Kidney (tissue), 14 donors: Measurements from ENCODE around the gene DQX1. TPM values are rescaled to one million over a fixed set of nuclear protein-coding genes. Genes with fewer than 3 reads are reported as not detected.

Experiments used
- DNase-seq, 5 donors: peaks; one replicate each; pipeline ENCODE4 v3.0.0-alpha.2; 2013 to 2020
- FAIRE-seq: peaks from 2 replicates; lab custom pipeline; 2012; peaks lifted over from hg19 to GRCh38; lab: Jason Lieb, UNC
- H3K27ac ChIP-seq, 2 donors: one replicate each; pipeline ENCODE4 v1.7.0; 2013; ENCODE audit warnings: low read depth in 2 of 2, low read length in 2 of 2, inconsistent platforms in 1 of 2
- H3K27me3 ChIP-seq: one replicate; pipeline ENCODE4 v1.7.1; 2013; ENCODE audit warnings: low read length, inconsistent platforms; ENCODE audit not compliant: control insufficient read depth, insufficient read depth
- H3K36me3 ChIP-seq, 3 donors: one replicate each; pipeline versions ENCODE4 v1.7.0 to v1.7.1; 2013; ENCODE audit warnings: low read length in 3 of 3, control low read depth in 1 of 3, inconsistent platforms in 1 of 3; ENCODE audit not compliant: insufficient read depth in 3 of 3, control insufficient read depth in 2 of 3
- H3K4me1 ChIP-seq, 3 donors: one replicate each; pipeline versions ENCODE4 v1.7.0 to v1.7.1; 2013; ENCODE audit warnings: low read length in 3 of 3, inconsistent platforms in 1 of 3, low read depth in 1 of 3; ENCODE audit not compliant: control insufficient read depth in 2 of 3, insufficient read depth in 2 of 3
- H3K4me3 ChIP-seq, 3 donors: one replicate each; pipeline versions ENCODE4 v1.7.0 to v1.8.1; 2013; ENCODE audit warnings: low read length in 3 of 3, control low read depth in 1 of 3, inconsistent platforms in 1 of 3
- H3K9ac ChIP-seq, 3 donors: one replicate each; pipeline versions ENCODE4 v1.7.0 to v1.7.1; 2013; ENCODE audit warnings: low read length in 3 of 3, control low read depth in 1 of 3, inconsistent platforms in 1 of 3
- H3K9me3 ChIP-seq, 3 donors: one replicate each; pipeline versions ENCODE4 v1.7.0 to v1.7.1; 2013; ENCODE audit warnings: low read length in 3 of 3, control low read depth in 1 of 3, inconsistent platforms in 1 of 3; ENCODE audit not compliant: control insufficient read depth in 2 of 3, insufficient read depth in 1 of 3
- intact Hi-C: fragments of 100-400 bp; cut with DNase I; formaldehyde crosslinking; loops from one replicate; pipeline ENCODE4 v1.11.1; 2022
- polyA plus RNA-seq: library from polyadenylated mRNA; stranded (reverse); fragments of 350-450 nt; fragmentation: Illumina TruSeq; extraction: RNeasy Lipid Tissue Mini Kit (QIAGEN cat#74804); gene quantifications from one replicate; pipeline ENCODE4 v1.2.3, GENCODE V29; 2014; ENCODE audit warnings: low read depth, low replicate concordance; ENCODE audit not compliant: insufficient read depth
- total RNA-seq: library from RNA; stranded (reverse); fragmentation: NEBNext Ultra II Directional; extraction: Animal tissue kit (Norgen Biotek cat#: 25700); gene quantifications from one replicate; pipeline ENCODE4 v1.2.1, GENCODE V29; 2021
- TF ChIP-seq, protein P1 (sequence below): IDR thresholded peaks from 3 replicates; pipeline ENCODE4 v1.5.1; 2012; ENCODE audit warnings: mild to moderate bottlenecking, moderate library complexity, borderline replicate concordance; ENCODE audit not compliant: insufficient read depth; ENCODE audit errors: extremely low read depth
- donor health status: control.
- donor health status: control.
- donor health status: control.
- donor health status: control.
- donor health status: control.
- donor health status: DM: yes; HTN: yes; CAD: no.
- donor health status: Normal renal cell carcinoma (clear cell type).

DQX1 gene
- total and polyA plus RNA-seq, 2 donors from 2014 or later, result not detected

DNA sequence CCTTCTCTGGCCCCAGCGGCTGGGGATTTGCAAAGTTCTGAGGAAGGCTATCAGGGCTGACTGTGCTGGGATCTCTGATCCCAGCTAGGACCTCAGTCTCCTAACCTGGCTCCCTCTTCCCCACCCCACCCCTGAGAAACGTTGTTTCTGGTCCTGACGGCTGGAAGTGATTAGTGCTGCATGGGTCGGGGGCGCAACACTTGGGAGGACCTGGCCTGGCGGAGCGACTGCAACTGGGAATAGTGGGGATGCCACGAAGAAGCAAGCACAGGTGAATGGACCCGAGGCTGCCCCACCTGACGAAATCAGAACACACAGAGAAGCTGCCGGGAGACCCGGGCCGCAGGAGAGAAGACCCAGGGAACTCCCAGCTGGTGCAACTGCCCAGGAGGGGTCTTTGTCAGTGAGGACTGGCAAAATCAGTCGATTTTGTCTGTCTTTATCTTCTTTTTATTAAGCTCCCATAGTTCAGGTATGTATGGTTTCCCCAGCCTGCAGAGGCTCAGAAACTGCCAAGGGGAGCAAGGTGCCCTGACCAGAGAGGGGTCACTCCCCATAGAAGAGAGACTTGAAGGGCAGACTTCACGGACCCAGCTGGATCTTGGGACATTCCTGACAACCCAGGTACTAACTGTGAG, 26.0 kb downstream of the DQX1 start:
- TF ChIP-seq, protein P1, sequence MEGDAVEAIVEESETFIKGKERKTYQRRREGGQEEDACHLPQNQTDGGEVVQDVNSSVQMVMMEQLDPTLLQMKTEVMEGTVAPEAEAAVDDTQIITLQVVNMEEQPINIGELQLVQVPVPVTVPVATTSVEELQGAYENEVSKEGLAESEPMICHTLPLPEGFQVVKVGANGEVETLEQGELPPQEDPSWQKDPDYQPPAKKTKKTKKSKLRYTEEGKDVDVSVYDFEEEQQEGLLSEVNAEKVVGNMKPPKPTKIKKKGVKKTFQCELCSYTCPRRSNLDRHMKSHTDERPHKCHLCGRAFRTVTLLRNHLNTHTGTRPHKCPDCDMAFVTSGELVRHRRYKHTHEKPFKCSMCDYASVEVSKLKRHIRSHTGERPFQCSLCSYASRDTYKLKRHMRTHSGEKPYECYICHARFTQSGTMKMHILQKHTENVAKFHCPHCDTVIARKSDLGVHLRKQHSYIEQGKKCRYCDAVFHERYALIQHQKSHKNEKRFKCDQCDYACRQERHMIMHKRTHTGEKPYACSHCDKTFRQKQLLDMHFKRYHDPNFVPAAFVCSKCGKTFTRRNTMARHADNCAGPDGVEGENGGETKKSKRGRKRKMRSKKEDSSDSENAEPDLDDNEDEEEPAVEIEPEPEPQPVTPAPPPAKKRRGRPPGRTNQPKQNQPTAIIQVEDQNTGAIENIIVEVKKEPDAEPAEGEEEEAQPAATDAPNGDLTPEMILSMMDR, result no peak
- Histone ChIP-seq H3K4me3 (no peak overlapping the region), H3K4me1 (peaks cover 0 to 22% (median 10%) of the 10 kb centered on the region in 3 donors), H3K36me3 (peaks cover 0 to 6% (median 0%) of the 10 kb centered on the region in 3 donors), H3K27me3 (peaks cover 12% of the 10 kb centered on the region), H3K9ac (no peak overlapping the region), H3K27ac (no peak overlapping the region), H3K9me3 (no peaks in the 10 kb centered on the region)
- DNase-seq, result peak in 1 of 5 donors; percentile 60
- no peak for FAIRE-seq
- intact Hi-C loops, result no loop called here

DNA sequence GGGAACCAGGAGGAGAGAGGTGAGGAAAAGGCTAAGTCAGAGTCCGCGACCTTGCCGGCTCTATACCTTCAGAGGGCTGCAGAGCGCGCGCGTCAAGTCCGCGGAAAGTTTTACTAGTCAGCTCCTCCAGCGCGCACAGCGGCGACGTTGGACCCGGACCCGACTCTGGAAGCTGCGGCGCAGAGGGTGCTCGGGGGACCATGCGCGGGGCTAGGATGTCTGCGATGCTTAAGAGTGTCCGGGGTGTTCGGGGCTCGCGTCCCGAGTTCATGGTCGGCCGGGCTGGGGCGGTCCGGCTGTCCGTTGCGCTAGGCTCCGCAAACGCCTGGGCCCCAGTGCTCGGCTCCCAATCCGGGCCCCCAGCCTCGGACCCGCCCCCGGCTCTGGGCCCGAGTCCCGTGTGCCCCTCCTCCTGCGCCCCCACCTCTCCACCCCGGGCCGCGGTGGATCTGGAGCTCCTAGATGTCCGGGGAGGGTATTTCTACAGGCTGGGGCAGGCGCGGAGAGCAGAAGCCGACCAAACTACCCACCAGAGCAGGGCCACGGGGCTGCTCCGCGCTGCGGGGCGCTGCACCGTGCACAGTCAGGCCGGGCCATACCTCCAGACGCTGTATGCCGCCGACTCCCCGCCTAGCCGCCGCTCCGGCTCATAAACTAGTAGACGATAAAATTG, 26.6 kb downstream of the DQX1 start, which contains the start of gene LBX2:
LBX2 (minus strand) TSS at position 337 of the 673 bp plus-strand sequence; CDS start at position 271, 66 bp downstream.
- Histone ChIP-seq H3K27me3 (peaks cover 12% of the 10 kb centered on the region), H3K9me3 (no peaks in the 10 kb centered on the region), H3K4me3 (peak within 1 kb of the TSS; percentile 6 to 35 (median 23)), H3K27ac (no peak within 1 kb of the TSS), H3K9ac (no peak within 1 kb of the TSS), H3K4me1 (peaks cover 0 to 22% (median 10%) of the 10 kb centered on the region in 3 donors), H3K36me3 (no peaks in the 10 kb centered on the region)
- DNase-seq, result peak; percentile 78 to 83 (median 81)
- no peak for FAIRE-seq
- intact Hi-C loops, result no loop called here
- TF ChIP-seq, protein P1, result no peak

DNA sequence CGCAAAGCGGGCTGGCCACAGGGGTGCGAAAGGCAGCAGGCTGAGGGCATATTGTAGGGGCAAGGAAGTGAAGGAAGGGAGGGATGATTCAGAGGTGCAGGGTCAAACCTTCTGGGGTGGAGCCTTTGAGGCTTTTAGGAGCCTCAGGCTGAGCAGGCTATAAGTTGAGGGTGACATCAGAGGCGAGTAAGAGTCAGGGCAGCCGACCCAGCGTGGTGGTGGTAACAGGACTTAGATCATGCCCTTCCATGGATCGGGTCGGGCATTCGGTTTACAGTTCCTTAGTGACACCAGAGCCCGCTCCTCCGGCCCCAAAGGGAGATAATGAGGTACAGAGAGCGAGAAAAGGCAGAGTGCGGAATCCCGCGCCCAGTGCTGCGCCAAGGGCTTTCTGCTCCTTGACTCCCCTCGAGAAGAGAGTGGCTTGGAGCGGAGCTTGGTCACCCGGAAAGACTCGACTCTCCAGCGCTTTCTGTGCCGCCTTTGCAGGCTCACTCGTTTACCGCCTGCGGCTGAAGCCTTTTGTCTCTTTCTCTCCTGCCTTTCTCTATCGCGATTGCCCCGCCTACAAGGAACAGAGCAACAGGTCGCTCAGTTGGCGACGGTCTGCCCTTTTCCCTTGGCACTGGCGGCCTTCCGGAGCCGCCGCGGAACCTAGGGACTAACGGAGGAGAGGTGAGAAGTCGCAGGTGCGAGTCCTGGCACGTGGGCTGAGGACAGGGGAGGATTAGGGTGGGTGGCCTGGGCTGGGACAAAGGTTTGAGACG, 27.3 kb downstream of the DQX1 start:
- no peak overlapping the region for H3K27ac ChIP-seq
- no peaks in the 10 kb centered on the region for H3K9me3 ChIP-seq
- peak; percentile 48 to 71 (median 68) for DNase-seq
- intact Hi-C loops, result no loop called here
- FAIRE-seq, result no peak
- no peak overlapping the region for H3K9ac ChIP-seq
- H3K27me3 ChIP-seq, result peaks cover 12% of the 10 kb centered on the region
- TF ChIP-seq, protein P1, result no peak
- peaks cover 0 to 20% (median 10%) of the 10 kb centered on the region in 3 donors for H3K4me1 ChIP-seq
- H3K4me3 ChIP-seq, result peak overlapping the region; percentile 6 to 35 (median 23)
- H3K36me3 ChIP-seq, result no peaks in the 10 kb centered on the region
